WTC11 (cell line): Measurements from ENCODE around the gene COL3A1. TPM values are rescaled to one million over a fixed set of nuclear protein-coding genes. Genes with fewer than 3 reads are reported as not detected.

Experiments used
- ATAC-seq: fragments of 200-7000 bp; cut with Tn5 transposase; 2 replicates; pipeline ENCODE4 v1.10.0; 2021; ENCODE audit warnings: mild to moderate bottlenecking, moderate library complexity
- CTCF ChIA-PET: fragments of 300-600 bp; sonication (Branson Sonifier 250); formaldehyde crosslinking; loops from one replicate; lab custom pipeline; 2021; ENCODE audit warnings: antibody characterized with exemption; lab: Charles Lee
- POLR2A ChIA-PET: fragments of 350-600 bp; sonication (Branson Sonifier 250); formaldehyde crosslinking; loops from one replicate; lab custom pipeline; 2021; ENCODE audit warnings: antibody characterized with exemption; lab: Charles Lee
- DNase-seq: peaks from one replicate; pipeline ENCODE4 v3.0.0; 2021; ENCODE audit warnings: low spot score
- H3K27ac Mint-ChIP-seq: 2 replicates; pipeline ENCODE4 v1.8.0; 2021; ENCODE audit warnings: mixed read lengths
- H3K27me3 Mint-ChIP-seq: 2 replicates; pipeline ENCODE4 v1.8.0; 2021; ENCODE audit warnings: low read depth, mild to moderate bottlenecking, moderate library complexity, mixed read lengths
- H3K36me3 Mint-ChIP-seq: 2 replicates; pipeline ENCODE4 v1.8.0; 2021; ENCODE audit warnings: mixed read lengths
- H3K4me1 Mint-ChIP-seq: 2 replicates; pipeline ENCODE4 v1.8.0; 2022; ENCODE audit warnings: mixed read lengths
- H3K4me3 Mint-ChIP-seq: 2 replicates; pipeline ENCODE4 v1.8.0; 2021; ENCODE audit warnings: mild to moderate bottlenecking, moderate library complexity, mixed read lengths
- H3K9me3 Mint-ChIP-seq: 2 replicates; pipeline ENCODE4 v1.8.0; 2021; ENCODE audit warnings: mixed read lengths
- ATF3 ChIP-seq: sonication (generic); formaldehyde crosslinking; conservative IDR thresholded peaks from 2 replicates; pipeline ENCODE4 v1.8.1; 2022; ENCODE audit warnings: mild to moderate bottlenecking, missing genetic modification reagents
- CREM ChIP-seq: sonication (generic); formaldehyde crosslinking; IDR thresholded peaks from 2 replicates; pipeline ENCODE4 v1.8.1; 2022; ENCODE audit warnings: mild to moderate bottlenecking, missing genetic modification reagents, moderate library complexity
- CTCF ChIP-seq: fragments of 200-600 bp; IDR thresholded peaks from 2 replicates; pipeline ENCODE4 v1.8.0; 2022; ENCODE audit warnings: antibody characterized with exemption
- E2F1 ChIP-seq: sonication (generic); formaldehyde crosslinking; IDR thresholded peaks from 2 replicates; pipeline ENCODE4 v1.8.0; 2022; ENCODE audit warnings: mild to moderate bottlenecking, missing genetic modification reagents
- GRHL2 ChIP-seq: fragments of 250-450 bp; sonication (Bioruptor Pico); IDR thresholded peaks from 2 replicates; pipeline ENCODE4 v1.8.0; 2022; ENCODE audit warnings: mild to moderate bottlenecking, moderate library complexity; ENCODE audit not compliant: insufficient replicate concordance, severe bottlenecking
- HMGA2 ChIP-seq: fragments of 250-450 bp; sonication (Bioruptor Pico); IDR thresholded peaks from 2 replicates; pipeline ENCODE4 v1.4.0; 2021; ENCODE audit warnings: mild to moderate bottlenecking, moderate library complexity
- KAT7 ChIP-seq: sonication (generic); formaldehyde crosslinking; IDR thresholded peaks from 2 replicates; pipeline ENCODE4 v1.8.1; 2023; ENCODE audit warnings: missing genetic modification reagents, mild to moderate bottlenecking, borderline replicate concordance
- MLX ChIP-seq: sonication (generic); formaldehyde crosslinking; IDR thresholded peaks from 2 replicates; pipeline ENCODE4 v1.8.1; 2023; ENCODE audit warnings: mild to moderate bottlenecking, missing genetic modification reagents, moderate library complexity
- MXD4 ChIP-seq: fragments of 250-450 bp; sonication (Bioruptor Pico); IDR thresholded peaks from 2 replicates; pipeline ENCODE4 v1.8.0; 2021; ENCODE audit warnings: mild to moderate bottlenecking, moderate library complexity, borderline replicate concordance
- NR3C1 ChIP-seq: sonication (generic); formaldehyde crosslinking; conservative IDR thresholded peaks from 2 replicates; pipeline ENCODE4 v1.8.1; 2023; ENCODE audit warnings: low read depth, mild to moderate bottlenecking, missing genetic modification reagents
- SMAD3 ChIP-seq: sonication (generic); formaldehyde crosslinking; IDR thresholded peaks from 2 replicates; pipeline ENCODE4 v1.8.0; 2022; ENCODE audit warnings: missing genetic modification reagents, mild to moderate bottlenecking, borderline replicate concordance
- TP53 ChIP-seq: sonication (generic); formaldehyde crosslinking; IDR thresholded peaks from 2 replicates; pipeline ENCODE4 v1.8.1; 2023; ENCODE audit warnings: mild to moderate bottlenecking, missing genetic modification reagents
- USF1 ChIP-seq: sonication (generic); formaldehyde crosslinking; IDR thresholded peaks from 2 replicates; pipeline ENCODE4 v1.8.0; 2022; ENCODE audit warnings: mild to moderate bottlenecking, missing genetic modification reagents
- ZBTB43 ChIP-seq: sonication (generic); formaldehyde crosslinking; IDR thresholded peaks from 2 replicates; pipeline ENCODE4 v1.8.1; 2023; ENCODE audit warnings: mild to moderate bottlenecking, missing genetic modification reagents
- ZNF232 ChIP-seq: sonication (generic); formaldehyde crosslinking; IDR thresholded peaks from 2 replicates; pipeline ENCODE4 v1.8.0; 2022; ENCODE audit warnings: mild to moderate bottlenecking, missing genetic modification reagents
- ZNF281 ChIP-seq: sonication (generic); formaldehyde crosslinking; IDR thresholded peaks from 2 replicates; pipeline ENCODE4 v1.8.0; 2023; ENCODE audit warnings: mild to moderate bottlenecking, missing genetic modification reagents
- ZNF425 ChIP-seq: fragments of 250-450 bp; sonication (Bioruptor Pico); conservative IDR thresholded peaks from 2 replicates; pipeline ENCODE4 v1.9.0; 2021; ENCODE audit warnings: mild to moderate bottlenecking
- total RNA-seq: library from RNA; stranded (reverse); gene quantifications from 3 replicates; pipeline ENCODE4 v1.2.3, GENCODE V29; 2021

Gene COL3A1
- total RNA-seq, 1 experiment from 2014 or later, result 0.61 TPM

- CTCF ChIA-PET, result interaction anchor here (1.4 kb wide), 1 partner anchor 13 kb away, joined by 4 read pairs; no protein-coding TSS in a partner anchor
- no peak for DNase-seq
- Mint-ChIP-seq H3K4me3 (no peak overlapping the region), H3K4me1 (peaks cover 4% of the 10 kb centered on the region), H3K27me3 (no peaks in the 10 kb centered on the region), H3K27ac (no peak overlapping the region), H3K9me3 (no peaks in the 10 kb centered on the region), H3K36me3 (no peaks in the 10 kb centered on the region)
- no peak for ATAC-seq
- POLR2A ChIA-PET, result no interaction called here
- TF ChIP-seq HMGA2 (CRISPR knock-in tag), result no peak
- TF ChIP-seq E2F1 (CRISPR knock-in tag), result no peak
These were observed 2.7 kb upstream of the COL3A1 start for GRCh38 chr2:188971432-188971861.

- ATAC-seq (no peak), DNase-seq (no peak)
- CTCF ChIA-PET, result no interaction called here
- Mint-ChIP-seq H3K9me3 (no peaks in the 10 kb centered on the region), H3K27ac (no peak overlapping the region), H3K36me3 (no peaks in the 10 kb centered on the region), H3K27me3 (no peaks in the 10 kb centered on the region), H3K4me1 (peaks cover 4% of the 10 kb centered on the region), H3K4me3 (no peak overlapping the region)
- POLR2A ChIA-PET, result no interaction called here
- no peak for TF ChIP-seq USF1 (CRISPR knock-in tag)
- no peak for TF ChIP-seq E2F1 (CRISPR knock-in tag)
- TF ChIP-seq MLX (CRISPR knock-in tag), result no peak
- TF ChIP-seq ZBTB43 (CRISPR knock-in tag), result no peak
- no peak for TF ChIP-seq NR3C1 (CRISPR knock-in tag)
- TF ChIP-seq ATF3 (CRISPR knock-in tag), result no peak
These were observed 532 bp upstream of the COL3A1 start for GRCh38 chr2:188973641-188974040.

- no peak overlapping the region for H3K4me3 Mint-ChIP-seq
- peaks cover 4% of the 10 kb centered on the region for H3K4me1 Mint-ChIP-seq
- H3K27me3 Mint-ChIP-seq, result no peaks in the 10 kb centered on the region
- ATAC-seq (peak; percentile 94), DNase-seq (no peak)
- no peak overlapping the region for H3K27ac Mint-ChIP-seq
- ChIA-PET POLR2A (interaction anchor here (0.9 kb wide), 1 partner anchor 1010 kb away, joined by 3 read pairs; no protein-coding TSS in a partner anchor), CTCF (interaction anchor here (1.0 to 1.5 kb wide), 2 partner anchors 9 to 11 kb away, joined by 3 to 4 read pairs; no protein-coding TSS in a partner anchor)
- no peaks in the 10 kb centered on the region for H3K9me3 Mint-ChIP-seq
- H3K36me3 Mint-ChIP-seq, result no peaks in the 10 kb centered on the region
- no peak for TF ChIP-seq ZNF281
- no peak for TF ChIP-seq ZNF232
- TF ChIP-seq CREM (CRISPR knock-in tag), result no peak
- no peak for TF ChIP-seq CTCF
- no peak for TF ChIP-seq GRHL2 (CRISPR knock-in tag)
- no peak for TF ChIP-seq SMAD3
- no peak for TF ChIP-seq ZNF425 (CRISPR knock-in tag)
- TF ChIP-seq TP53 (CRISPR knock-in tag), result no peak
- TF ChIP-seq KAT7 (CRISPR knock-in tag), result no peak
- no peak for TF ChIP-seq MXD4 (CRISPR knock-in tag)
These were observed 1.4 kb downstream of the COL3A1 start for GRCh38 chr2:188975497-188976102.
